Suppressor macrophage treated with lipopolysaccharide for 4 hours (primary cell): ENCODE results near the gene CTNND1.

ENCODE experiments used
- DNase-seq: peaks from one replicate; pipeline ENCODE4 v3.0.0-alpha.2; 2020

The CTNND1 gene

GRCh38 chr11:57764566-57764965 lies 3.0 kb downstream of the CTNND1 start:
- no peak for DNase-seq

GRCh38 chr11:57764972-57765371 lies 3.4 kb downstream of the CTNND1 start:
- DNase-seq, result no peak

- DNase-seq, result no peak
Observed at GRCh38 chr11:57770793-57771192, 9.2 kb downstream of the CTNND1 start.

DNA sequence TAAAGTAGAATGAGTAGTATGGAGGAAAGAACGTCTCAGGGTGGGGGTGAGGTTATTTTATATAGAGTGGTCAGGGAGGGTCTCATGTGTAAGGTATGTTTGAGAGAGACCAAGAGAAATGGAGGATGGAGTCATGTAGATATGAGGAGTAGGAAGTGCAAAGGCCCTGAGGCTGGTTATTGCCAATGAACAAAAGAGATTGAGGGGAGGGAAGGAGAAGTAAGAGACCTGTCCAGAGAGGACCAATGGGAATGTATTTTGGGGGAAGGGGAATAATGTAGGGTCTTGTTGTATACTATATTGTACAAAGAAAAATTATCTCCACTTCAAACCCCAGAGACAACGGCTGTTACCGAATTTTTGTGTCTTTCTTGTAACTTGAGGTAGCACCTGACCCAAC lies 9.8 kb downstream of the CTNND1 start:
- DNase-seq, result no peak

GRCh38 chr11:57772562-57772961 lies 11.0 kb downstream of the CTNND1 start:
- no peak for DNase-seq

GRCh38 chr11:57773026-57773598 lies 11.5 kb downstream of the CTNND1 start:
- no peak for DNase-seq

- DNase-seq, result no peak
Observed at GRCh38 chr11:57775491-57775890, 13.9 kb downstream of the CTNND1 start.

GRCh38 chr11:57776031-57776521 lies 14.5 kb downstream of the CTNND1 start:
- no peak for DNase-seq

DNA sequence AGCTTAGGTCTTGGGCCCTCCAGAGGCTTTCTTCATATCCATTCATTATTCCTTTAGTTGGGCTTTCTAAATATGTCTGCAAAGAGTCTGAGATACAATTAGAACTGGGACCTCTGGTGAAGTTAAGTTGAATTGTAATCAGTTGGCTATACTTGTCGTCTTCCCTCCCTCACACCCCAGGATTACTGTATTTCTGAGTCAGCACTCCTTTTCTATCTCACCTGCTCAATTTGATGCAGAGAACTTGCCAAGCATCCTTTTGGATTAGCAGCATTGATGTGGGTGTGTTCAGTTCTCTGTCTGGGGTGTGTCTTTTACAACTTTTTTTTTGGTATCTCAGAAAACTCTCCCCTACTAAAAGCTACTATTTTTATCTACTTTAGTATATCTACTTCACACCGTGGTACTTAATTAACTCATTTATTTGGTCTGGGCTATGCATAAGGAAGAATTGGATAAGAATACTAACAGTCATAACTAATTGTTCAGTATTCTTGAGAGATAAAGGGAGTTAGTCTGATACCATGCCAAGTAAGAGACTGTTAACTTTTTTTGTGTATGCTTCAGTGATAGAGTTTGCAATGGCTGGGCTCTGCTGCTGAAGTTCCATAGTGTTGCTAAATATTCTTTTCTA lies 15.1 kb downstream of the CTNND1 start:
- no peak for DNase-seq

GRCh38 chr11:57777969-57778317 lies 16.3 kb downstream of the CTNND1 start:
- no peak for DNase-seq

GRCh38 chr11:57778318-57779037 lies 16.9 kb downstream of the CTNND1 start:
- no peak for DNase-seq

DNA sequence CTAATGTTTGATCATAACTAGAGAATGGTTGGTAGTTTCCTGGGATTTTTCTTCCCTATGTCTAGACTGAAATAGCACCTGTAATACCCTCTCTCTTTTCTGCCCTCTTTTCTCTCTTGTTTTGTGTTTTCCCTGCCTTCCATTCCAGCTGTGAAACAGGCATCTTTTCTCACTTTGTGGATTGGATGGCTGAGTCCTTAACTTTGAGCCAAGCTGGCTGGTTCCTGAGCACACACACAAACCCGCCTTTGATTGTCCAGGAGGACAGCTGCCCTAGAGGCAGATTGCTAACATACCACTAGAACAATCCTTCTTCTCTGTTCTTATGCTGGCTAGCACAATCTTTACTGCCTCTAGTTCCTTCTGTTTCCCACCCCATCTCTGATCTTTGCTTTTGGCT lies 17.7 kb downstream of the CTNND1 start:
- no peak for DNase-seq

DNA sequence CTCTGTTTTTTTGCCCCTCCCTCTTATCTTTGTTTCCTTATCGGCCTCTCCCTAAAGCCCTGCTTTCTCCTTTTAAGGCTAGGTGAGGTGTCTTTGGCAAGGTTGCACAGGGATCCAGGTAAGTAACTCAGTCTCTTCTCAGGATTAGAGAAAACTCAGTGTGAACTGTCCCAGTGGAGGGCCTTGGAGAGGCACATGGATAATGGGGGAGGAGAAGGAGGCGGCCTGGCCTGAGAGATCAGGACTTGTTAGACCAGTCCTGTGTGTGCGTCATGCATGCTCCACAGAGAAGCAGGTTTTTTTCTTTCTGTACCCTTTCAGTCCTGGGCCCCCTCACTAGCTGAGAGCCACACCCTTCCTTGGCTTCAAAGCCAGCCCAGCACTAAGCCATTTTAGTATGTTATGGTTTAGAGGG lies 19.9 kb downstream of the CTNND1 start:
- DNase-seq, result no peak

DNA sequence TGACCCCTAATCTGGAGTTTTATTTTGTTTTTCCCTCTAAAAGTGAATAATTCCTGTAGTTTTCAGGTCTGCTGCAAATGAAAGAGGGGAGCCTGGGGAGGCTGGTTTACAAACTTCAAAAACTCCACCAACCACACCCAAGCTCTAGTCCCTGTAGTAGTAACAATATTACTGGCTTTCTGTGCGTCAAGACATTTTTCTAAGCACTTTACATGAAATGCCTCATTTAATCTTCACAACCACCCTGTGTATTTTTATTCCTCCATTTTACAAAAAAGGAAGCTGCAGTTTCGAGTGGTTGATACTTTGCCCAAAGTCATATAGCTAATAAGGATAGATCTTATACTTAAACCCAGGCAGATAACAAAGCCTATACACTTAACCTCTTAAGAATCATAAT lies 23.5 kb downstream of the CTNND1 start:
- peak; percentile 25 for DNase-seq

DNA sequence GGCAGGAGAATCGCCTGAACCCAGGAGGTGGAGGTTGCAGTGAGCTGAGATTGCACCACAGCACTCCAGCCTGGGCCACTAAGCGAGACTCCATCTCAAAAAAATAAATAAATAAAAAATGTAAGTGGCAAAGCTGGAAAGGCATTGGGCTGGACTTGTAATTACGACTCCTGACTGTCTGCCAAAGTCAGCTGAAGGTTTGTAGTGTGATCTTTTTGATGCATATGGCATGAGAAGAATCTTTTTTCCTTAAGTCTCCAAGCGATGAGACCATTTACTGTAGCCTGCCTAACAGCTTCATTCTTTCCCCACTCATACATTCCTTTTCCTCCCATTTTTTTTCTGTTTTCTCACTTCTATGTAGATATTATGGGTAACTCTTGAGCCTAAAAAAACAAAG lies 24.8 kb downstream of the CTNND1 start:
- no peak for DNase-seq

- DNase-seq, result peak; percentile 32
Observed at GRCh38 chr11:57787006-57787604, 25.5 kb downstream of the CTNND1 start.

DNA sequence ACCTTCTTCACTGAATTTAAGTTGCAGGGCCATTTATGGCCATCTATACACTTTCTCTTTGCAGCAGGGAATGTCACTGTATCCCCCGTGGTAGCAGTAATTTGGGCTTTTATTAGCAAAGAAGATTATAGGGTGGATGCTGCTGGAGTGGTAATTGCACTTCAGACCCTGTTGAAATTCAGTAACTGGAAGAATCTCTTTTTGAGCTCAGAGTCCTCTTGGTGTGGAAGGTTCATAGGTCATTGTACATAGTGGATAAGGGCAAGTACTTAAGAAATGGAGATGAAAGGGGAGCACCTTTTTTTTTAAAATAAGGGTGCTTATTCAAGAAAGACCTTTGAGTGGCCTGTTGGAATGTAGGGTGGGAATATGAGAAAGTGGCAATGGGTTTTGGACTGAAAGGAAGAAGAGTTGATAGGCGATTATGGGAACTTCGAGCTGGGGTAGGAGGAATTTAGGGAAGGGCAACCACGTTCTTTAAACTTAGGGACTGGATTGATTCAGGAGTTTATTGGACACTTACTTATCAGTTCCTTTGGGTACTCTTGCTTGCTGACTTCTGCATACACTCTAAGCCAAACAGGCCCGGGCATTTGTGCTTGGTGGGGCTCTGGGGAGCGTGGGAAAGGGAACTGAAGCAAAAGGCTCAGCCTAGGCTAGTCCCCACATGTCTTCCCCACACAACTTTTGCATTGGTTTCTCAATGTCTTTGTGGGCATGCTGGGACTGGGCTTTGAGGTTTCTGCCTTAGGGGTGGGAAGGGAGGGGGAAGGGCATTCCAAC lies 26.5 kb downstream of the CTNND1 start:
- peak; percentile 78 for DNase-seq

DNA sequence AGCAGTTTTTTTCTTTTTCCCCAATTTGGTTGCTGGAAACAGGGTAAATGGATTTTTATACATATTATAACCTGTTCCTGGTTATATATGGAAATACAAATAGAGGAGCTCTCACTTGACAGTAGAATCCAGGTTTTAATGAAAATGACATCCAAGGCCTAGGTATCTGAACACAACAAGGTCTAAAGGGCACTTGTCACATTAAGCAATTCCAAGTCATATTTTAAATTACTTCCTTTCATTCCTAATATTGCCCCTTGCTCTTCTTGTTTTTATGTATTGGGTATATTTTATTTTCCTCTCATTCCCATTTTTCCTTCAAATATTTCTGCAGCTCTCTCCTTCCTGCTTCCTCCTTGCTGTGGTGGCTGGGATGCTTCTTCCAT lies 27.1 kb downstream of the CTNND1 start:
- no peak for DNase-seq

DNA sequence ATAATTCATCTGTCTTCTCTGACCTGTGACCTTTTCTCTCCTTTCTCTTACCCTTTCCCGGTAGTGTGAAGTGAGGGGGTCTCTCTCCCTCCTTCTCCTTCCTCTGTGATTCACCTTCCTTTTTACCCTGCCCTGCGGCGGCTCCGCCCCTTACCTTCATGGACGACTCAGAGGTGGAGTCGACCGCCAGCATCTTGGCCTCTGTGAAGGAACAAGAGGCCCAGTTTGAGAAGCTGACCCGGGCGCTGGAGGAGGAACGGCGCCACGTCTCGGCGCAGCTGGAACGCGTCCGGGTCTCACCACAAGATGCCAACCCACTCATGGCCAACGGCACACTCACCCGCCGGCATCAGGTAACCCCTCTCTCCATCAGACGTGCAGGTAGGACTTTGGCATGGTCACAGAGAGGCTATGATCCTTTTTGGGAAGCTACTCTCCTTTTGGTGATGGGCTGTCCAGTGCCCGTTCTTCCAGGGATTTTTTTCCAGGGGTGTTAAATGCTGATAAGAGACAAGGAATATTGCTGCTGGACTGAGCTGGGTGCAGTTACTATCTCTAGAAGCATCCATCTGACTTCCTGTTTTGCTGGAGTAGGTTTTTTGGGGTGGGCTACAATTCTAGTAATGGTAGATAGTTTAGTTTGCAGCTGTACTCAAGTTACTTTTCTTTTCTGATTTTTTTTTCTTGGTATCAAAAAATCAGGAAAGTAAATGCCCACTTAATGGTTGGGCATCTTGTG lies 29.9 kb downstream of the CTNND1 start:
- no peak for DNase-seq

GRCh38 chr11:57792060-57792541 lies 30.5 kb downstream of the CTNND1 start:
- DNase-seq, result peak; percentile 97

DNA sequence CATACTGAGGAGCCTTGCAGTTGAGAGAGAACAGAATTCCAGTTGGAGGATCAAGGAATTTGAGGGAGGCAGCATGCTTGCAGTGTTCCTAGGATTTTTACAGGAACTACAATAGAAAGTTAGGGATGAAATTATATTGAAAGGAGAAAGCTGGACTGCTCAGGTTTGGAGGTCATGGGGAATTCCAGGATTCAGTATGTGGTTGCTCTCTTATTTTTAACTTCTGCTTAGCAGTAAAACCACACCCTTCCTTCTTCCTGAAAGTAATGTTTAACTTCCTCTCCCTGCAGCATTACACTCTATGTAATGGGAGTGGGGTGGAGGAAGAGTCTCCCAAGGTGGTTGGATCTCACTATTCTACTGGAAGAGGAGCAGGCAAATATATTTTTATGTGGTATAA lies 31.3 kb downstream of the CTNND1 start:
- peak; percentile 87 for DNase-seq
